Measurements from ENCODE around the gene KLRF2.
A peak's percentile ranks its signal among the peaks of the same experiment; 100 is the strongest.

The KLRF2 gene

GRCh38 chr12:9880532-9881078 is 684 bp upstream of the KLRF2 start:
- H3K27me3 ChIP-seq (ENCODE audit: control insufficient read depth in 5 of 5, insufficient read depth in 4 of 5, low read length in 5 of 5): no peaks in the 10 kb centered on the region
- H3K36me3 ChIP-seq (ENCODE audit: control insufficient read depth in 5 of 5, insufficient read depth in 5 of 5, low read length in 5 of 5): no peaks in the 10 kb centered on the region
- H3K27ac ChIP-seq (ENCODE audit: low read depth, low read length): no peak overlapping the region
- H3K4me3 ChIP-seq (ENCODE audit: low read depth in 1 of 5, low read length in 5 of 5): no peak overlapping the region
- H3K4me1 ChIP-seq (ENCODE audit: control insufficient read depth in 5 of 5, insufficient read depth in 5 of 5, low read length in 5 of 5): no peaks in the 10 kb centered on the region
- no peak overlapping the region for H3K9ac ChIP-seq (ENCODE audit: low read length in 5 of 5)
- H3K9me3 ChIP-seq (ENCODE audit: control insufficient read depth in 5 of 5, low read length in 5 of 5): no peaks in the 10 kb centered on the region

- Histone ChIP-seq H3K27ac (ENCODE audit: low read depth, low read length) (no peak overlapping the region), H3K27me3 (ENCODE audit: control insufficient read depth in 5 of 5, insufficient read depth in 4 of 5, low read length in 5 of 5) (no peaks in the 10 kb centered on the region), H3K4me3 (ENCODE audit: low read depth in 1 of 5, low read length in 5 of 5) (no peak overlapping the region), H3K9ac (ENCODE audit: low read length in 5 of 5) (no peak overlapping the region), H3K9me3 (ENCODE audit: control insufficient read depth in 5 of 5, low read length in 5 of 5) (no peaks in the 10 kb centered on the region), H3K4me1 (ENCODE audit: control insufficient read depth in 5 of 5, insufficient read depth in 5 of 5, low read length in 5 of 5) (no peaks in the 10 kb centered on the region), H3K36me3 (ENCODE audit: control insufficient read depth in 5 of 5, insufficient read depth in 5 of 5, low read length in 5 of 5) (no peaks in the 10 kb centered on the region)
Measured at GRCh38 chr12:9881988-9882387, 699 bp downstream of the KLRF2 start.

- Histone ChIP-seq H3K27ac (ENCODE audit: low read depth, low read length) (no peak overlapping the region), H3K9me3 (ENCODE audit: control insufficient read depth in 5 of 5, low read length in 5 of 5) (no peaks in the 10 kb centered on the region), H3K36me3 (ENCODE audit: control insufficient read depth in 5 of 5, insufficient read depth in 5 of 5, low read length in 5 of 5) (no peaks in the 10 kb centered on the region), H3K27me3 (ENCODE audit: control insufficient read depth in 5 of 5, insufficient read depth in 4 of 5, low read length in 5 of 5) (no peaks in the 10 kb centered on the region), H3K9ac (ENCODE audit: low read length in 5 of 5) (no peak overlapping the region), H3K4me3 (ENCODE audit: low read depth in 1 of 5, low read length in 5 of 5) (no peak overlapping the region), H3K4me1 (ENCODE audit: control insufficient read depth in 5 of 5, insufficient read depth in 5 of 5, low read length in 5 of 5) (no peaks in the 10 kb centered on the region)
Measured at GRCh38 chr12:9883175-9883574, 1.9 kb downstream of the KLRF2 start.

- Histone ChIP-seq H3K4me1 (ENCODE audit: control insufficient read depth in 5 of 5, insufficient read depth in 5 of 5, low read length in 5 of 5) (no peaks in the 10 kb centered on the region), H3K9me3 (ENCODE audit: control insufficient read depth in 5 of 5, low read length in 5 of 5) (no peaks in the 10 kb centered on the region), H3K27me3 (ENCODE audit: control insufficient read depth in 5 of 5, insufficient read depth in 4 of 5, low read length in 5 of 5) (no peaks in the 10 kb centered on the region), H3K27ac (ENCODE audit: low read depth, low read length) (no peak overlapping the region), H3K9ac (ENCODE audit: low read length in 5 of 5) (no peak overlapping the region), H3K4me3 (ENCODE audit: low read depth in 1 of 5, low read length in 5 of 5) (no peak overlapping the region), H3K36me3 (ENCODE audit: control insufficient read depth in 5 of 5, insufficient read depth in 5 of 5, low read length in 5 of 5) (no peaks in the 10 kb centered on the region)
Measured at GRCh38 chr12:9888665-9889273, 7.5 kb downstream of the KLRF2 start.

GRCh38 chr12:9895215-9895971 is 14.1 kb downstream of the KLRF2 start:
- Histone ChIP-seq H3K9ac (ENCODE audit: low read length in 5 of 5) (no peak overlapping the region), H3K27me3 (ENCODE audit: control insufficient read depth in 5 of 5, insufficient read depth in 4 of 5, low read length in 5 of 5) (no peaks in the 10 kb centered on the region), H3K27ac (ENCODE audit: low read depth, low read length) (no peak overlapping the region), H3K4me3 (ENCODE audit: low read depth in 1 of 5, low read length in 5 of 5) (no peak overlapping the region), H3K4me1 (ENCODE audit: control insufficient read depth in 5 of 5, insufficient read depth in 5 of 5, low read length in 5 of 5) (peaks cover 0 to 2% (median 0%) of the 10 kb centered on the region in 5 donors), H3K36me3 (ENCODE audit: control insufficient read depth in 5 of 5, insufficient read depth in 5 of 5, low read length in 5 of 5) (no peaks in the 10 kb centered on the region), H3K9me3 (ENCODE audit: control insufficient read depth in 5 of 5, low read length in 5 of 5) (no peaks in the 10 kb centered on the region)

GRCh38 chr12:9897535-9897934 is 16.2 kb downstream of the KLRF2 start:
- H3K9me3 ChIP-seq (ENCODE audit: control insufficient read depth in 5 of 5, low read length in 5 of 5): peaks cover 0 to 7% (median 1%) of the 10 kb centered on the region in 5 donors
- peaks cover 0 to 2% (median 0%) of the 10 kb centered on the region in 5 donors for H3K4me1 ChIP-seq (ENCODE audit: control insufficient read depth in 5 of 5, insufficient read depth in 5 of 5, low read length in 5 of 5)
- H3K36me3 ChIP-seq (ENCODE audit: control insufficient read depth in 5 of 5, insufficient read depth in 5 of 5, low read length in 5 of 5): no peaks in the 10 kb centered on the region
- no peak overlapping the region for H3K4me3 ChIP-seq (ENCODE audit: low read depth in 1 of 5, low read length in 5 of 5)
- no peaks in the 10 kb centered on the region for H3K27me3 ChIP-seq (ENCODE audit: control insufficient read depth in 5 of 5, insufficient read depth in 4 of 5, low read length in 5 of 5)
- no peak overlapping the region for H3K9ac ChIP-seq (ENCODE audit: low read length in 5 of 5)
- no peak overlapping the region for H3K27ac ChIP-seq (ENCODE audit: low read depth, low read length)

- H3K36me3 ChIP-seq (ENCODE audit: control insufficient read depth in 5 of 5, insufficient read depth in 5 of 5, low read length in 5 of 5): no peaks in the 10 kb centered on the region
- no peaks in the 10 kb centered on the region for H3K27me3 ChIP-seq (ENCODE audit: control insufficient read depth in 5 of 5, insufficient read depth in 4 of 5, low read length in 5 of 5)
- H3K4me3 ChIP-seq (ENCODE audit: low read depth in 1 of 5, low read length in 5 of 5): no peak overlapping the region
- peaks cover 0 to 1% (median 0%) of the 10 kb centered on the region in 5 donors for H3K4me1 ChIP-seq (ENCODE audit: control insufficient read depth in 5 of 5, insufficient read depth in 5 of 5, low read length in 5 of 5)
- H3K27ac ChIP-seq (ENCODE audit: low read depth, low read length): no peak overlapping the region
- H3K9ac ChIP-seq (ENCODE audit: low read length in 5 of 5): no peak overlapping the region
- H3K9me3 ChIP-seq (ENCODE audit: control insufficient read depth in 5 of 5, low read length in 5 of 5): peaks cover 0 to 17% (median 5%) of the 10 kb centered on the region in 5 donors
Measured at GRCh38 chr12:9899209-9899608, 17.9 kb downstream of the KLRF2 start.

GRCh38 chr12:9900930-9901329 is 19.6 kb downstream of the KLRF2 start:
- Histone ChIP-seq H3K36me3 (ENCODE audit: control insufficient read depth in 5 of 5, insufficient read depth in 5 of 5, low read length in 5 of 5) (no peaks in the 10 kb centered on the region), H3K4me3 (ENCODE audit: low read depth in 1 of 5, low read length in 5 of 5) (no peak overlapping the region), H3K9ac (ENCODE audit: low read length in 5 of 5) (no peak overlapping the region), H3K27ac (ENCODE audit: low read depth, low read length) (no peak overlapping the region), H3K9me3 (ENCODE audit: control insufficient read depth in 5 of 5, low read length in 5 of 5) (peaks cover 0 to 17% (median 5%) of the 10 kb centered on the region in 5 donors), H3K27me3 (ENCODE audit: control insufficient read depth in 5 of 5, insufficient read depth in 4 of 5, low read length in 5 of 5) (no peaks in the 10 kb centered on the region), H3K4me1 (ENCODE audit: control insufficient read depth in 5 of 5, insufficient read depth in 5 of 5, low read length in 5 of 5) (no peaks in the 10 kb centered on the region)

GRCh38 chr12:9902539-9903228 is 21.4 kb downstream of the KLRF2 start:
- H3K27me3 ChIP-seq (ENCODE audit: control insufficient read depth in 5 of 5, insufficient read depth in 4 of 5, low read length in 5 of 5): no peaks in the 10 kb centered on the region
- H3K4me3 ChIP-seq (ENCODE audit: low read depth in 1 of 5, low read length in 5 of 5): peak overlapping the region in 1 of 5 donors; percentile 8
- peaks cover 0 to 17% (median 5%) of the 10 kb centered on the region in 5 donors for H3K9me3 ChIP-seq (ENCODE audit: control insufficient read depth in 5 of 5, low read length in 5 of 5)
- H3K36me3 ChIP-seq (ENCODE audit: control insufficient read depth in 5 of 5, insufficient read depth in 5 of 5, low read length in 5 of 5): no peaks in the 10 kb centered on the region
- no peaks in the 10 kb centered on the region for H3K4me1 ChIP-seq (ENCODE audit: control insufficient read depth in 5 of 5, insufficient read depth in 5 of 5, low read length in 5 of 5)
- H3K9ac ChIP-seq (ENCODE audit: low read length in 5 of 5): no peak overlapping the region
- H3K27ac ChIP-seq (ENCODE audit: low read depth, low read length): no peak overlapping the region

GRCh38 chr12:9906873-9907272 is 25.6 kb downstream of the KLRF2 start:
- Histone ChIP-seq H3K9me3 (ENCODE audit: control insufficient read depth in 5 of 5, low read length in 5 of 5) (peaks cover 3 to 26% (median 17%) of the 10 kb centered on the region in 5 donors), H3K27ac (ENCODE audit: low read depth, low read length) (no peak overlapping the region), H3K27me3 (ENCODE audit: control insufficient read depth in 5 of 5, insufficient read depth in 4 of 5, low read length in 5 of 5) (no peaks in the 10 kb centered on the region)

More at GRCh38 chr12:9906873-9907272, 25.6 kb downstream of the KLRF2 start:
- H3K4me1 ChIP-seq (ENCODE audit: control insufficient read depth in 5 of 5, insufficient read depth in 5 of 5, low read length in 5 of 5): no peaks in the 10 kb centered on the region
- H3K36me3 ChIP-seq (ENCODE audit: control insufficient read depth in 5 of 5, insufficient read depth in 5 of 5, low read length in 5 of 5): no peaks in the 10 kb centered on the region
- no peak overlapping the region for H3K4me3 ChIP-seq (ENCODE audit: low read depth in 1 of 5, low read length in 5 of 5)
- no peak overlapping the region for H3K9ac ChIP-seq (ENCODE audit: low read length in 5 of 5)
